Measurements from ENCODE around the gene SFXN2.
A peak's percentile ranks its signal among the peaks of the same experiment; 100 is the strongest.

Gene SFXN2

DNA sequence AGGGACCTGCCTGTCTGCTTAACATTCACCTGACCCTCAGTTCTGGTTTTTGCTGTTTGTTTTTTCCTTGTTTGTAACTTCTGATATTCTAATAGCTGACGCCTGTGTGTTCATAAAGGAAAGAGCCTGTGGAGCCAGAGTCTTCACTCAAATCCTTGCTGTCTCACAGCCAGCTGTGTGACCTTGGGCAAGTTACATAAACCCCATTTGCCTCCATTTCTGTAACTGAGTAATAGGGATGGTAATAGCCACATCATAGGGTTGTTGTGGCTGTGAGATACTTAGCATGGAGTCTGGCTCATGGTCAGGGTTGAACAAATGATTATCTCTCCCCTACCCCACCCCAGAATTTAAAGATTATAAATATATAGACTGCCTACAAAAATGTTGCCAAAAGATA, 56.4 kb downstream of the SFXN2 start:
- Mint-ChIP-seq H3K4me3 (no peak overlapping the region), H3K27ac (peak overlapping the region; percentile 89), H3K9me3 (no peaks in the 10 kb centered on the region), H3K27me3 (ENCODE audit: low read depth, poor library complexity) (no peaks in the 10 kb centered on the region), H3K36me3 (ENCODE audit: low read depth) (peaks cover 5% of the 10 kb centered on the region), H3K4me1 (peaks cover 77% of the 10 kb centered on the region)
- TF ChIP-seq CTCF (IDR thresholded peaks at IDR 0.05) = no peak
- DNase-seq = no peak

DNA sequence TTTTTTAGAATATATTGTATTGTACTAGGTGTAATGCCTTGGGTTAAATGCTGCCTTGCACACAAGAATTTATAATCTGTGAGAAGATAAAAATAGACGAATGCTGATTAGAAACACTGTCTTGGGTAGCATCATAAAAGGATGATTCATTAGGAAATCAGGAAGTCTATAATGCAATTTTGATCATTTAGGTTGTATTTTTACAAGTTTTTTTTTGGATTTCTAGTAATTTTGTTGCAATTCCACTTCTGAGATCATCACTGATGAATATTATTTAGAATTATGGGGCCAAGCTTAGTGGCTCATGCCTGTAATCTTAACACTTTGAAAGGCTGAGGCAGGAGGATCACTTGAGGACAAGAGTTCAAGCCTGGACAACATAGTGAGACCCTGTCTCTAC, 58.9 kb downstream of the SFXN2 start:
- H3K4me3 Mint-ChIP-seq = no peak overlapping the region
- TF ChIP-seq CTCF (IDR thresholded peaks at IDR 0.05) = no peak
- peaks cover 85% of the 10 kb centered on the region for H3K4me1 Mint-ChIP-seq
- no peak for DNase-seq
- H3K36me3 Mint-ChIP-seq (ENCODE audit: low read depth) = no peaks in the 10 kb centered on the region
- H3K9me3 Mint-ChIP-seq = no peaks in the 10 kb centered on the region
- peak overlapping the region; percentile 57 for H3K27ac Mint-ChIP-seq
- no peaks in the 10 kb centered on the region for H3K27me3 Mint-ChIP-seq (ENCODE audit: low read depth, poor library complexity)

GRCh38 chr10:102773986-102774385, 59.5 kb downstream of the SFXN2 start:
- H3K27ac Mint-ChIP-seq = peak overlapping the region; percentile 57
- H3K27me3 Mint-ChIP-seq (ENCODE audit: low read depth, poor library complexity) = no peaks in the 10 kb centered on the region
- H3K36me3 Mint-ChIP-seq (ENCODE audit: low read depth) = no peaks in the 10 kb centered on the region
- no peak for DNase-seq
- TF ChIP-seq CTCF (IDR thresholded peaks at IDR 0.05) = no peak
- H3K9me3 Mint-ChIP-seq = no peaks in the 10 kb centered on the region
- H3K4me1 Mint-ChIP-seq = peaks cover 91% of the 10 kb centered on the region
- H3K4me3 Mint-ChIP-seq = peak overlapping the region; percentile 53

DNA sequence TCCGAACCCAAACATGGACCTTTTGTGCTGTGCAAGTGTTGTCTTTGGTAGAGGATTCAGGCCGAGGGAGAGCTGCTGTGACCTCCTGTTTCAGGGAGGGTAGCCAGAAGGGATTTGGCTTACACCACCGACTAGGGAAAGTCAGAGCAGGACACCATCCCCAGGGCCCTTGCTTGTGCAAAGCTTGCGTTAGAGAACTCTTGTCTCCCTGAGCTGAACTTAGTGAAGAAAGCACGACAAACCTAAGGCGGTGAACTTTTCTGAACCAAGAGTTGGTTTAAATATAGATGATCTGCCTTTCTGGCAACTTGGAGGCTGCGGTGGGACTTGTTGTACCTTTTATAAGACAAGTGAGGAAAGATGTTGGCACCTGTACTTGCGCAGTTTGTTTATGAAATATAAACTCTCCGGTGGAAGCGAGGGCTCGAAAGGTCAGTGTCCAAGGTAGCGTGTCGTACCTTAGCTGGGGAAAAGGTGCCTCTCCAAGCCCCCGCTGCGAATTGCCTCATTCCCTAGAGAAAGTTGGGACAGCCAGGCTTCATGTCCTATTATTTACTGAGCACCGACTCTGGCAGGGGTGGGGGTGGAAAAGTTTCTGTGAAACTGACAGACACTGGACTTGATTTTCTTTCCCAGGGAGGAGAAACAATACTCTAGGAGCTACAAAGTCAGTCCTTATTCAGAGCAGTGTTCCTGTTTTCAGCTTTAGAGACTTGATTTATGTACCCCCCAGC, 60.9 kb downstream of the SFXN2 start:
- H3K36me3 Mint-ChIP-seq (ENCODE audit: low read depth) = no peaks in the 10 kb centered on the region
- H3K27me3 Mint-ChIP-seq (ENCODE audit: low read depth, poor library complexity) = no peaks in the 10 kb centered on the region
- peak overlapping the region; percentile 81 for H3K4me3 Mint-ChIP-seq
- no peak for DNase-seq
- H3K27ac Mint-ChIP-seq = peak overlapping the region; percentile 99
- TF ChIP-seq CTCF (IDR thresholded peaks at IDR 0.05) = no peak
- peaks cover 91% of the 10 kb centered on the region for H3K4me1 Mint-ChIP-seq
- H3K9me3 Mint-ChIP-seq = no peaks in the 10 kb centered on the region

GRCh38 chr10:102775935-102776669, 61.7 kb downstream of the SFXN2 start:
- Mint-ChIP-seq H3K4me3 (peak overlapping the region; percentile 81), H3K27me3 (ENCODE audit: low read depth, poor library complexity) (no peaks in the 10 kb centered on the region), H3K9me3 (no peaks in the 10 kb centered on the region), H3K27ac (peak overlapping the region; percentile 99), H3K36me3 (ENCODE audit: low read depth) (no peaks in the 10 kb centered on the region), H3K4me1 (peaks cover 91% of the 10 kb centered on the region)
- no peak for TF ChIP-seq CTCF (IDR thresholded peaks at IDR 0.05)
- DNase-seq = peak; percentile 51
